RKO (cell line): ENCODE data around the gene PCGF5.
"Not testable (repeated sequence)": the region's sequence is repeated elsewhere in the genome, so short reads cannot be mapped to it uniquely, and the experiment has no call there.

ENCODE experiments used
- DNase-seq: peaks from one replicate; pipeline ENCODE4 v3.0.0-alpha.2; 2016; ENCODE audit warnings: low spot score

PCGF5 gene

DNA sequence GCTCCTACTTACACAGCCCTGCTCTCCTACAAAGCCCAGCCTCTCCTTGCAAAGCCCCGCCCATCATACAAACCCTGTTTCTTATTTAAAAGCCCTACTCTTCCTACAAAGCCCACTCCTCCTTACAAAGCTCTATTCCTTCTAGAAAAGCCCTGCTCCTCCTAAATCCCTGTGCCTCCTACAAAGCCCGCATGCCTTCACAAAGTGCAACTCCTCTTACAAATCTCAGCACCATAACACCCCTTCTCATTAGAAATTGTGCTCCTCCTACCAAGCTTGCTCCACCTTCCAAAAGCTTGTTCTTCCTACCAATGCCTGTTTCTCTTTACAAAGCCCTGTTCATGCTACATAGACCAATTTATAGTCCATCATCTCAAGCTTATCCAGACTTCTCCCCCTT lies 66.1 kb downstream of the PCGF5 start:
- no peak for DNase-seq

DNA sequence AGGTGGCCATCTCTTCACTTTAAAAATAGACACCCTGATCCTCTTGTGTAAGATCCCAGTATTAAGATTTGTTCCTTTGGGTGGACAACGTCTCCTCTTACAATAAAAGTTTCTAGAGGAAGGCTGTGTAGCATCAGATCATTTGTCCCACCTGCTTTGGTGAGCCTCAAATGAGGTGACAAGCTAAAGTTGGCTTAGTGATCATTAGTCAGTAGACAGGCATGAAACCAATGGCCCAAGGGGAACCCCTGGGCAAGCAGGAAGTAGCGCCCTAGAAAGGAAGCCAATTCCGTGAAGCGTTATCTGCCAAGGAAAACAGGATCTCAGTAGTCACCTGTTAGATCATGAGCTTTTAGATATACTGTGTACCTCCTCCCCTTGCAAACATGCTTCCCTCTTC lies 66.8 kb downstream of the PCGF5 start:
- no peak for DNase-seq

DNA sequence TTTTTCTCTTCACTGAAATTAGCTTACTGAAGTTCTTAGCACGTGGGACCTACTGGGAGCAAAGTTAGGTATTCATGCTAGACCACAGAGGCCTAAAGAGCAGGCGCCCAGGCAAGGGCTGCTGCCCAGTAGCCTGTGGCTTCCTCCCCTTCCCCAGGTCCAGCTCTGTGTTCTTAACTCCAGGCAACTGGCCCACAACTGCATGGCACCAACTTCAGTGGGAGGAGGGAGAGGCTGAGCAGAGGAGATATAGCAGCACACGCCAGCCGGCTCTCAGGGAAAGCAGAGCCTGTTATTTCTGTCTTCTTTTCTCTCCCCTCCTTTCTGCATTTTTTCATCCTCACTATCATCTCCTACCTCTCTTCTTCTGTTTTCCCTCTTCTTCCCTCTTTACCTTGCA lies 67.4 kb downstream of the PCGF5 start:
- DNase-seq, result no peak

DNA sequence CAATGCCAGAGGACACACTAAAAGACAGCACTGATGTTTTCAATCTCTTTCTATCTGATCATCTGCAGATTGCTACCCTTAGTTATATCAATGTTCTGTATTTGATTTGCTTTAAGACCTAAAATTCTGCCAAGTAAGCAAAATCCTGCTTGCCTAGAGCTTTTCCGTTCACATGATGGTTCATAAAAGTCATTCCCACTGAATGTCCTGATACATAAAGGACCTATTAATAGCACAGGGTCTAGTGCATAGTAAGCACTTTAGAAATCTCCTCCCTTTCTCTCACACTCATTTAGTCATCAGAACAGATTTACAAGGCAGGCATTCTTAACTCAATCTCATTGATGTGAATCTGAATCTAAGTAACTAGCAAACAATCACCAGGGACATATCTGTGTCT lies 68.8 kb downstream of the PCGF5 start:
- no peak for DNase-seq

DNA sequence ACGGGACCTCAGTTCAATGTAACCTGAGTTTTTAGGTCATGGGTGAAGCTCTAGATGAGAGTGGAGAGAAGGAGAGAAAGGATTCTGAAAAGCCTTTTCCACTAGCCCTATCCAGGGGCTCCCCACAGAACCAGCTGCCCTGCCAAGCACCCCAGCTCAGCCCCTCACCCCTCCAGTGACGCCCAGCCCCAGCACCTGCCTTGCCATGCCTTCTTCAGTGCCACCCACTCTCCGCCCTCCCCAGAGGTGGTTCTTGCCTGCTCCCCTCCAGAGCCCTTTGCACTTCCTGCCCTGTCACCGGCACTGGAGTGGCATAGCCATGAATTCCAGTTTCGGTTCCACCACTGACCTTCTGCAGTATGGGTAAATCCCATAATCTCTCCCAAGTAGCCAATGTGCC lies 70.1 kb downstream of the PCGF5 start:
- no peak for DNase-seq

DNA sequence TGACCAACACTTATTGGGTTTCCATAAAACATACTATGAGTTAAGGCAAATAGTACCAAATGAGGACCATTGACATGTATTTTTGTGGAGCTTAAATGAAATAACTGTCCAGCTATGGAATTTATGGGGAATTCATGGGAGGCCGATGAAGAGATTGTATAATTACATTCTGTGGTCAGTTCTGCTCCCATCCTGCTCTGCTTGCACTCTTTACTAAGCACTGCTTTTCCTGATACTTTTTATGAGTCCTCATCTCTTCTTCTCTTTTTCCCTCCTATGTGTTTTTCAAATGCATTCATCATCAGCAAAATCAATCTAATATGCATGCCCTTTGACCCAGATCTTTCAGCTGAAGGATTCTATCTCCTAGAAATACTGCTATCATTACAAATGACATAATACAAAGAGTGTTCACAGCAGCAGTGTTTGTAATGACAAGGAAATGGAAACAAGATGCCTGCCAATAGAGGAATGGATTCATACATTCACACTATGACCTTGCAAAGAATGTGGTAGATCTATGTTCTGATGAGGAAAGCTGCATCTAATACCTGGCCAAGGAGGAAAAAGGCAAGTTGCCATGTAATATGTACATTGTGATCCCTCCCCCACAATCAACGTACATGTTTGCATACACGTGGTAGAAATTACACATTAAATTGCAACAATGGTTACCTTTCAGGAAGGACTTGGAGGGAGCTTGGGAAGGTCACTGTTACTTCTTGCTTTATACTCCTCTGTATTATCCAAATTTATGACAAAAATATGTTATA lies 73.9 kb downstream of the PCGF5 start:
- no peak for DNase-seq

DNA sequence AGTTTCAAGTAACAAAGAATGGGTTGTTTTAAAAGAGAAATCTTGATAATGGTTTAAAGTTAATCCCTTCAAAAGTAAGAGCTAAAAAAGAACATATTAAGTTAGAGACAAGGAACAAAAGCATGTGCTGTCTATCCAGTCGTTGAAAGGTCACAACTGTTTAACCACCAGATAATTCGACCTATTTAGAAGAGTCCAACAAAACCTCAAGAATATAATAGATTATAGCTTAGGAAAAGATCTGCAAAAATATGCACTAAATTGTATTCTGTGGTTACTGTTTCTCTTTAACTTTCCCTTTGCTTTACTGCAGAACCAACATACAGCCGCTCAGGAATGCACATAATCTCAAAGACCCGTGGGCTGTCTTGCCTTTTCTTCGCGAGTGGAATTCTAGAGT lies 74.9 kb downstream of the PCGF5 start:
- DNase-seq, result no peak

DNA sequence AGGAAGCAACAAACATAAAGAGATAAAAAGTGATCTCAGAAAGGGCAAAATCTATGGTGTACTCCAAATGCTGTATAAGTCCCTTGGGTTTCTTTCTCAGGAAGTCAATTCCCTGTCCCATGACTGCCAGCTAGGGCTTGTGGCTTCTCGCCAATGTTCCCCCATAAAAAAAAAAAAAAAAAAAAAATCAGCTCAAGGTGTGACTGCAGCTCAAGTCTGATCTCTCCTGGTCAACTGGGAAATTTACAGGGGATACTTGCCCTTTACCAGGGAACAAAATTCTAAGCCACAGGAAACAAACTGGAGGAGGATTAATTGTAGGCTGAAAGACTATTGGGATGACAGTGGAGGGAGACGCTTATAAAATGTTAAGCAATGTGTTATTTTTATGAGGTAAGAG lies 76.0 kb downstream of the PCGF5 start:
- DNase-seq, result peak; percentile 69

DNA sequence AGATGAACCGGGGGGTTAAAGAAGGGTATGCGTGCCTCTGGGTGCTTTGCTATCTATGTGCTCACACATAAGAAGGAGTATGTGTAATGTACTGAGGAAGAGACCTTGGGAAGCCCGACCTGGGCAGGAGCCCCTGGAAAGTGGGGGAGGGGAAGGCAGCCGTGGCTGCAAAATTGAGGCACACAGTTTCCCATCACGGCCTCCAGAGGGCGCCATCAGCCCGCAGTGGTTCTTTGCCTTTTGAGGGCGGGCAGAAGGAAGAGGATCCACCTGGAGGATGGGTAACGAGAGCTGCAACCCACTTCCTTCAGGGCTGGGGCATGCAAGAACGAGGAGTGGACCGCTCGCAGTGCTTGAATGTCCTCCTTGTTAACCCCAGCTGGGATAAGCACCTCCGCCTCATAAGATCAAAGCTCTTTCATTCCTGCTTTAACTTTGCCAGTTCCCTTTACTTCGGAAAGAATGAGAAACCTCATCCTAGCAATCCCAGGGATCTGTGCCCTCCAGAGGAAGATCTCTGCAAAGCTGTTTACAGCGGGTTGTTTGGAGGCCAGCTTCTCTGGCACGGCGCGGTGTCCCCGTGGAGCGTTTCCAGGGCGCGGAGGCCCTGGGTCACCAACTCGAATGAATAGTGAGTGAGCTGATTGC lies 77.9 kb downstream of the PCGF5 start:
- peak; percentile 72 for DNase-seq

DNA sequence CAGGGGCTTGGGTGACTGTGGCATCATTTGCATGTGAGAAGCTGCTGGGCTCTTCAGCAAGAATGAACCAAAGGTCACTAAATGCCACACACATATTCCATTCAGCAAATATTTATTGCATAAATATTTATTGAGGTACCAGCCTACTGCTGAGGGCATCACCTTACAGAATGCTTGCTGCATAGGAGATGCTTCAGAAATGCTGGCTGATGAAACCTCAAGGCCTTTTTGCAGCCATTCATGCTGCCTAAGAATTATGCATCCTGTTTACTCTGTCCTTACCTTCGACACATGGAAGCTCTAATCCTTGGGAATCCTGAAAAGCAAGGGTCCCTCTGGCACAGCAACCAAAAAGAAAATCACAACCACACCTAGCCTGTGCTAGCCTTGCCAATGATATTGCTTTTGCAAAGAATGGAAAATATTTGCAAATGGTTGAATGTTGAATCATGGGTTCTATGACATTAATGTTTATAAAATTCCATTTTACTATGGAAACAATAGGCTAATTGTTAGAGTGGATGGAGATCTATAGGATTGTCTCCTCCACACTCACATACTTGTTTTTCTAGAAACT lies 79.6 kb downstream of the PCGF5 start:
- no peak for DNase-seq

DNA sequence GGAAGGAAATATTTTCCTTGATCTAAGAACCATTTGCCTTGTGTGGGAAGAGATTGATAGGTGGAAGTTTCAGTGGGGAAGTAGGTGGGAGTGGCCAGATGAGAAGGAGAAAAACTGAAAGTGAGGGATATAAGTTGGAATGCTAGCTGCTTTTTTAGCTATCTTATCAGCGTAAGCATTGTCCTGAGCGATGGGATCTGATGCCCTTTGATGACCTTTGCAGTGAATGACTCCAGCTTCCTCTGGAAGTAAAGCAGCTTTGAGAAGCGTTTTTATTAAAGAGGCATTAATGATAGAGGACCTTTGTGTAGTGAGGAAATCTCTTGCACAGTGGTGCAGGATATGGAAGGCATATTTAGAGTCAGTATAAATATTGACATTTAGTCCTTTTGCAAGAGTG lies 82.5 kb downstream of the PCGF5 start:
- not testable (repeated sequence) for DNase-seq

DNA sequence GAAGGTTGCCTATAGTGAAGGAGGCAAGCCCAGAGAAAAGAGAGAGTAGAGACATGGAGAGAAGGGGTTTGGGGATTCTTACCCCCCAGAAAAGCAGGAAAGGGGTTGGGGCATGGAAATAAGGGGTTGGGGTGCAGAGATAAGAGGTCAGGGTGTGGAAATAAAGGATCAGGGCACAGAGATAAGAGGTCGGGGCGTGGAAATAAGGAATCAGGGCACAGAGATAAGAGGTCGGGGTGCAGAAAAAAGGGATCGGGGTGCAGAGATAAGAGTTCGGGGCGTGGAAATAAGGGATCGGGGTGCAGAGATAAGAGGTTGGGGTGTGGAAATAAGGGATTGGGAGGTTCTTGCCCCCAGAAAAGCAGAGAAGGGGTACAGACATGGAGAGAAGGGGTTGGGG lies 85.5 kb downstream of the PCGF5 start:
- not testable (repeated sequence) for DNase-seq

DNA sequence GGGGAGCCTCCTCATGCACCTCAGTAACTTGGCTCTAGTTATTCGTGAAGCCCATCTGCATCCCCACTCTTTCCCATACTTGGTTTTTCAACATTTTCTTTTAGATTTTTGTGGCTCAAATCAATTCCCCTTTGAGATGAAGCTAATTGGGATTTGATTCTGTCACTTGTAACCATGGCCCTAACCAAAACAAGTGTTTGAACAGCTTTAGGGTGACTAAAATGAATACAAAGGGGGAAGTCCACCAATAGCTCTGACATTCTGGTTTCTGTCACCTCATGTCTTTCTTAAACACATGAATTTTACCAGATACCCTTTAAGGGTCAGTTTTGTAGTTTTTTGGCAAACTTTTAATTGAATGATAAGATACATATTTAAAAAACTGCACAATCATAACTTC lies 87.0 kb downstream of the PCGF5 start:
- DNase-seq, result no peak

DNA sequence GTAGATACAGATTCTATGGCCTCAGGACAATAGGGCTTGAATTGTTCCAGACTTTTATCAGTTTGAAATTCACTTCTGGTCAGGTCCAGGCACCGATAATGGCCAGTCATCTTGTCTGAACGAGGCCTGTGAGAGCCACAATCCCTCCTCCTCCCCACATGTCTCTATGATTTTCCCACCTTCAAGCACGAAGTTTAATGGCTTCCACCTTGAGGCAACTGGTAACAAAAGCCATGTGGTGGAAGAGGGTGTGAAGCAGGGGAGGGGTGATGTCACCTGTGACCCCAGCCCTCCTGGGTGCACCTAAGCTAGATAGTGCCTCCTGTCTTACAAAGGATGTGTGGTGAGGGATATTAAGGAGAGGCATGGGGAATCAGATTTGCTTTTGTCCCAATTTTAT lies 89.2 kb downstream of the PCGF5 start:
- no peak for DNase-seq

DNA sequence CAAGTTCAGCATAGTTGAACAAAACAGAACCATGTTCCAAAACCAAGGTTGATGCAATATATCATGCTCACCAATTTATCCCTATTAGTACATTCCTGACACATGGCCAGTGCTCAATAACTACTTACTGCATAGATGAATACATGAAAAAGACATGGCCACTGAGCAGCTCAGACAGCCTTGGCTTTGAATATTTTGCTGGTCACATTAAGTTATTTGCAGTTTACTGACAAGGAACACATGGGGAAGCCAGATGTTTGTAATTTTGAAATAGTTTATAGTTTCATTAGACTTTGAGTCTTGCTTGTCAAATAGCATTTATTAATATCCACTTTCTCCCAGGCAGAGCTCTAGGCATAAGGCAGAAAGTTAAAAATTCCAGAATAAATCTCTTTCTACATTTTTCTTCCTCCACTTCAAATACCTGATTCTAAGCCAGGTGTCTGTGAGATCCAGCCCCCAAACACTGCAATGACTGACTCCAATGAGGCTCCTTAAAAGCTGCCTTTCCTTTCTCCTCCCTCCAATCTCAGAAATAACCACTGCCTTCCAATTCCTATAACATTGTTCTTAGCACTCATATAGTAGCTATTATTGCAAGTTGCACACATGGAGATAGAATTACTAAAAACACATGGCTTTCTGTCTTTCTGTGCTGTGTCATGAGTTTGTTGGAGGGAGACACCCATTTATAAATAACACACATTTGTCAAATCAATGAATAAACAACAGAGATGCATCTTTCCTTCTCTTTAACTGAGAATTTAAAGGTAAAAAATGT lies 91.3 kb downstream of the PCGF5 start:
- DNase-seq, result no peak

DNA sequence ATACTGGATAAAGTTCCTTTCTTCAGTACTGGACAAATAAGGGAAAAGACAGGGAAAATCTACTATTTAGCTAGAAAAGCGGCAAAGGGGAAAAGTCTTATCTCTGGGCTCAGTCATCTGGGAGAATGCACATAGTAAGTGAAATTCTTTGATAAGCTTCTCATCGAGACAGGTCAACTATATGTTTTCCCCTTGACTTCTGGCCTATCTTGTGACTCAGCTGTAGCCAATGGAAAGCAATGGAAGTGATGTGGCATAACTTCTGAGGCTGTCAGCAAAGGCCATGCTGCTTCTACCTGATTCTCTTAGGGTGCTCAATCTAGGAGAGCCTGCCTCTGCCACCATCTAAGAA lies 91.9 kb downstream of the PCGF5 start:
- no peak for DNase-seq

DNA sequence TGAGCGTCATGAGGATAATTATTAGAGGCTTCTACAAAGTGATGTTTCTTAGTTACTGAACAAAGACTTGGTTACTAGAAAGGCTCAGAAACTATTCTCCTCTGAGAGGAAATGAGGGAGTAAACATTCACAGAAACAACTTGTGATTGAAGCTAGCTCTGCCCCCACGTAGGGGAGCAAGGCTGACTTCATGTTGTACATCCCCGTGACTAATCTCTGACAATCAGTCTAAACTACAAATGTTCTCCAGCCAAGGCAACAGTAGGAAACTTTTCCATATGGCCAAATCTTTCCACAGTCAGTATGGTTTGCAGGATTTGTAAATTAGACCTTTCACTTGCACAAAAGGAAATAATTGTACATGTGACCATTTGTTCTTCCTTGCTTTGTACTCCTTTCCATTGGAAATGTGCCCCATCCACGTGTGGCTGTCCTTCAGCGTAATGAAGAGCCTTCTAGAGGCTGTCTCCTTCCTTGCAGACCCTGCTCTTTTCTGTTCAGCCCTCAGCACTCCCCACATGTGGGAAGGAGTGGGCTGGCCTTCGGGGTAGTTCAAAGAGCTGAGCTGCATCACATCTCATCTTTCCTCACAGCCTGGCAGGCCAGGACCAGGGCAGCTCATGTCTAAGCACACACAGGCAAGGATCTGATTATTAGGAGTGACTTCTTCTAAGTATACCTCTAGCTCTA lies 93.5 kb downstream of the PCGF5 start:
- peak; percentile 37 for DNase-seq

DNA sequence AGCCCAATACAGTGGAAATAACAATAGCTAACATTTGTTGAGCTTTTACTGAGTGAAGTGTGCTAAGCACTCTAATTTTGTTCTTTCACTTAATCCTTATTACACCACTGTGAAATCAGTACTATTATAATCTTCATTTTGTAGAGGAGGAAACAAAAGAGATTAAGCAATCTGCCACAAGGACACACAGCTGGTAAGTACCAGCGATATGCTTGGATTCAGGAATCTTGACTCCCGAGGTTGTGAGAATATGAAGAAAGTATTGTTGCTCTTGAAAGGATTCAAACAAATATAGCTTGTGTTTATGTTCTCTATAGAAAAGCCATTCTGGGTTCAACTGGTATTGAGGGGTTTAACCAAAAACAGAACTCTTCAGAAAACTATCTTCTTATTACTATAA lies 96.0 kb downstream of the PCGF5 start:
- no peak for DNase-seq

DNA sequence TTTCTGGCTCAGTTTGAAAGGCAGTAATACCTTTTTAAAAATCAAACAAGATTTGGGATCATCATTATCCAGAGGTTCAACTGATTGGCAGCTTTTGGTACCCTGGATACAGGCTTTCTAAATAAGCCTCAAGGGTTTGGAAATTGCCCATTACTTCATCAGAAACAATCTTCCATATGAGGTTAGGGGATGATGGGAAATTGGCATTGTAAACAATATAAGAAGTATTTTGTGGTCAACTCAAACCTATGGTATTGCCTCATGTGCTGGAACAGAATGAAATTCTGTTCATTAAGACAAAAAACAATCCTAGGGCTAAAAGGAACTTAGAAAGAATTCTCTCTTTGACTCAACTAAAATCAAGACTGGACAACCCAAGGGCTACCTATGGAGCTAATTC lies 97.1 kb downstream of the PCGF5 start:
- no peak for DNase-seq

DNA sequence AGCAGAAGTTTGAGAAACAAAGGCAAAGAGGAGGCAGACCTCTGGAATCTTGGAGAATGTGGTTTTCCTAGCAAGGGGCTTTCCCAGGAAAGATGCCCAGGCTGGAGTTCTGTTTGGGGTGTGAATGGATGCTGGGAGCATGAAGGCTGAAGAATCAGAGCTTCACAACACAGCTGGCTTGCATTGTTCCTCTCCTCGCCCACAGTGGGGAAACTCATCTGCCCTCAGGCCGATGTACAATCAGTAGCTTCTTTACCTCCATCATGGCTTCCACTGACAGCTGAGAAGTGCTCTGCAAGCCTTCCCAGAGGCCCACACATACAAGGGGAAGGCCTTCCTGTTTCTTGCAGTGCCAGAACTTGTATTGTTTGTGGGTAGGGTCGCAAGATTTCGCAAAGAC lies 98.9 kb downstream of the PCGF5 start:
- no peak for DNase-seq

DNA sequence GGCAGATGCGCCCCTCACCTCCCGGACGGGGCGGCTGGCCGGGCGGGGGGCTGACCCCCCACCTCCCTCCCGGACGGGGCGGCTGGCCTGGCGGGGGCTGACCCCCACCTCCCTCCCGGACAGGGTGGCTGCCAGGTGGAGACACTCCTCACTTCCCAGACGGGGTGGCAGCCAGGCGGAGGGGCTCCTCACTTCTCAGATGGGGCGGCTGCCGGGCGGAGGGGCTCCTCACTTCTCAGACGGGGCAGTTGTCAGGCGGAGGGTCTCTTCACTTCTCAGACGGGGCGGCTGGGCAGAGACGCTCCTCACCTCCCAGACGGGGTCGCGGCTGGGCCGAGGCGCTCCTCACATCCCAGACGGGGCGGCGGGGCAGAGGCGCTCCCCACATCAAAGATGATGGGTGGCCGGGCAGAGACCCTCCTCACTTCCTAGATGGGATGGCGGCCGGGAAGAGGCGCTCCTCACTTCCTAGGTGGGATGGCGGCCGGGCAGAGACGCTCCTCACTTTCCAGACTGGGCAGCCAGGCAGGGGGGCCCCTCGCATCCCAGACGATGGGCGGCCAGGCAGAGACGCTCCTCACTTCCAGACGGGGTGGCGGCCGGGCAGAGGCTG lies 102.9 kb downstream of the PCGF5 start:
- not testable (repeated sequence) for DNase-seq
